Osteoblast (primary cell): Measurements from ENCODE around the gene SLC7A6. TPM values are rescaled to one million over a fixed set of nuclear protein-coding genes. Genes with fewer than 3 reads are reported as not detected.

Experiments used
- DNase-seq: peaks from one replicate; pipeline ENCODE4 v3.0.0; 2011; ENCODE audit warnings: low spot score, mixed read lengths; ENCODE audit not compliant: insufficient read length; ENCODE audit errors: missing footprints
- H2AFZ ChIP-seq: 2 replicates; pipeline ENCODE4 v1.6.0; 2011; ENCODE audit warnings: mild to moderate bottlenecking, low read length
- H3K27ac ChIP-seq: 2 replicates; pipeline ENCODE4 v1.5.1; 2011; ENCODE audit warnings: mild to moderate bottlenecking, low read depth, low read length, moderate library complexity
- H3K27me3 ChIP-seq: 2 replicates; pipeline ENCODE4 v1.6.0; 2012; ENCODE audit warnings: mild to moderate bottlenecking, control low read depth, inconsistent platforms, low read length, moderate library complexity; ENCODE audit not compliant: insufficient read depth
- H3K36me3 ChIP-seq: 2 replicates; pipeline ENCODE4 v1.5.1; 2011; ENCODE audit warnings: mild to moderate bottlenecking, low read length, control low read depth, moderate library complexity; ENCODE audit not compliant: insufficient read depth
- H3K4me1 ChIP-seq: 2 replicates; pipeline ENCODE4 v1.5.1; 2011; ENCODE audit warnings: mild to moderate bottlenecking, low read length, control low read depth, moderate library complexity; ENCODE audit not compliant: insufficient read depth
- H3K4me2 ChIP-seq: 2 replicates; pipeline ENCODE4 v1.6.0; 2011; ENCODE audit warnings: mild to moderate bottlenecking, low read length; ENCODE audit not compliant: insufficient read depth
- H3K4me3 ChIP-seq: fragments of 200-600 bp; sonication (generic); 3 replicates; pipeline ENCODE4 v1.5.1; 2012; ENCODE audit warnings: mild to moderate bottlenecking, low read length, inconsistent platforms; ENCODE audit not compliant: insufficient read depth
- H3K79me2 ChIP-seq: 2 replicates; pipeline ENCODE4 v1.6.0; 2012; ENCODE audit warnings: mild to moderate bottlenecking, low read length, control low read depth, inconsistent platforms; ENCODE audit not compliant: insufficient read depth
- H3K9me3 ChIP-seq: 2 replicates; pipeline ENCODE4 v1.5.1; 2011; ENCODE audit warnings: low read depth, low read length, control low read depth
- H4K20me1 ChIP-seq: 2 replicates; pipeline ENCODE4 v1.6.0; 2012; ENCODE audit warnings: mild to moderate bottlenecking, low read length, control low read depth; ENCODE audit not compliant: insufficient read depth
- small RNA-seq: library from RNA; depleted of rRNA; stranded (forward); fragments of <200 nt; gene quantifications from one replicate; pipeline ENCODE3, GENCODE V24; 2012
- total RNA-seq: library from RNA; depleted of rRNA; stranded (reverse); fragments of >200 nt; gene quantifications from 2 replicates; pipeline ENCODE4 v1.2.3, GENCODE V29; 2012
- TF ChIP-seq, protein P1 (sequence below): IDR thresholded peaks from 2 replicates; pipeline ENCODE4 v1.5.1; 2011; ENCODE audit warnings: mild to moderate bottlenecking, low read depth, low read length, moderate library complexity; ENCODE audit errors: extremely low read depth

SLC7A6 gene
- total RNA-seq, 1 donor: 36.9 TPM

DNA sequence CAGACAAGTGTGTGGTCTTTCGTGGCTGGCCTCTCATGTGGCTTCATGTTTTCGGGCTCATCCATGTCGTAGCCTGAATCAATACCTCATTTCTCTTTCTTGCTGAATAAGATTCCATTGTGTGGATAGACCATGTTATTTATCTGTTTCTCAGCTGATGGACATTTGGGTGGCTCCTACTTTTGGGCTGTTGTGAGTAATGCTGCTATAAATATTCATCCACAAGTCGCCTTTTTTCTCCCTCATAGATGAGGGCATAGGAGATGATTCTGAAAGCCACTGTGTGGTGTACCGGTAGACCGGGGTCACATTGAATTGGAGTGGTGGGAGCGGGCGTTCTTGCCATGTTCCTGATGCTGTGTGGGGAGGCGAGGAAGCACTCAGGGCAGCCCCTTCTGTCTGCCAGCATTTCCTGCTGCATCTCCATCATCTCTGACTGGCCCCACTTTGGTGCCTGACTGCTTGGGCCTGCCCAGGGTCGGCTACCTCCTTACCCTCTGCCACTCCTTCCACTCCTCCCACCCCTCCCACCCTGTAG, 86.6 kb downstream of the SLC7A6 start:
- TF ChIP-seq, protein P1, sequence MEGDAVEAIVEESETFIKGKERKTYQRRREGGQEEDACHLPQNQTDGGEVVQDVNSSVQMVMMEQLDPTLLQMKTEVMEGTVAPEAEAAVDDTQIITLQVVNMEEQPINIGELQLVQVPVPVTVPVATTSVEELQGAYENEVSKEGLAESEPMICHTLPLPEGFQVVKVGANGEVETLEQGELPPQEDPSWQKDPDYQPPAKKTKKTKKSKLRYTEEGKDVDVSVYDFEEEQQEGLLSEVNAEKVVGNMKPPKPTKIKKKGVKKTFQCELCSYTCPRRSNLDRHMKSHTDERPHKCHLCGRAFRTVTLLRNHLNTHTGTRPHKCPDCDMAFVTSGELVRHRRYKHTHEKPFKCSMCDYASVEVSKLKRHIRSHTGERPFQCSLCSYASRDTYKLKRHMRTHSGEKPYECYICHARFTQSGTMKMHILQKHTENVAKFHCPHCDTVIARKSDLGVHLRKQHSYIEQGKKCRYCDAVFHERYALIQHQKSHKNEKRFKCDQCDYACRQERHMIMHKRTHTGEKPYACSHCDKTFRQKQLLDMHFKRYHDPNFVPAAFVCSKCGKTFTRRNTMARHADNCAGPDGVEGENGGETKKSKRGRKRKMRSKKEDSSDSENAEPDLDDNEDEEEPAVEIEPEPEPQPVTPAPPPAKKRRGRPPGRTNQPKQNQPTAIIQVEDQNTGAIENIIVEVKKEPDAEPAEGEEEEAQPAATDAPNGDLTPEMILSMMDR: no peak
- Histone ChIP-seq H3K36me3 (peaks cover 65% of the 10 kb centered on the region), H4K20me1 (peaks cover 7% of the 10 kb centered on the region)

More for the DNA sequence above, 86.6 kb downstream of the SLC7A6 start:
- H3K4me3 ChIP-seq: no peak overlapping the region
- no peak overlapping the region for H3K4me2 ChIP-seq
- peak; percentile 76 for DNase-seq
- no peak overlapping the region for H2AFZ ChIP-seq
- no peaks in the 10 kb centered on the region for H3K4me1 ChIP-seq
- no peaks in the 10 kb centered on the region for H3K9me3 ChIP-seq
- no peaks in the 10 kb centered on the region for H3K79me2 ChIP-seq
- H3K27ac ChIP-seq: no peak overlapping the region
- H3K27me3 ChIP-seq: no peaks in the 10 kb centered on the region

Small RNAs within 50 kb of the gene (small RNA-seq; reads per million reads assigned to genes)
- gene RNU4-30P (not detected), gene RNU6-1262P (not detected)

Other genes starting within 250 kb of the SLC7A6 start
- gene DPEP2NB, start 248.6 kb upstream of the SLC7A6 start, total RNA-seq: not detected in 2 replicates
- gene DDX28, start 241.3 kb upstream of the SLC7A6 start, total RNA-seq: 10.5 and 12.4 TPM in 2 replicates
- 8.7 and 8.8 TPM in 2 replicates for gene DUS2, start 241.2 kb upstream of the SLC7A6 start, total RNA-seq
- 36.2 and 43.9 TPM in 2 replicates for gene NFATC3, start 179.2 kb upstream of the SLC7A6 start, total RNA-seq
- gene ESRP2, start 28.4 kb upstream of the SLC7A6 start, total RNA-seq: under 0.01 TPM in 1 of 2 replicates, not detected in the other
- gene PLA2G15, start 19.2 kb upstream of the SLC7A6 start, total RNA-seq: 30.8 and 30.9 TPM in 2 replicates
- gene SLC7A6OS, start 46.4 kb downstream of the SLC7A6 start, total RNA-seq: 12.1 and 12.3 TPM in 2 replicates
- 35.4 and 36.9 TPM in 2 replicates for gene PRMT7, start 46.5 kb downstream of the SLC7A6 start, total RNA-seq
- 0.72 TPM in 1 of 2 replicates, not detected in the other for gene SMPD3, start 184.0 kb downstream of the SLC7A6 start, total RNA-seq